Kidney (tissue), 14 donors: ENCODE measurements around the gene PLXNB1. TPM values are rescaled to one million over a fixed set of nuclear protein-coding genes. Genes with fewer than 3 reads are reported as not detected.

Experiments
- DNase-seq, 5 donors: peaks; one replicate each; pipeline ENCODE4 v3.0.0-alpha.2; 2013 to 2020
- FAIRE-seq: peaks from 2 replicates; lab custom pipeline; 2012; peaks lifted over from hg19 to GRCh38; lab: Jason Lieb, UNC
- H3K27ac ChIP-seq, 2 donors: one replicate each; pipeline ENCODE4 v1.7.0; 2013; ENCODE audit warnings: low read depth in 2 of 2, low read length in 2 of 2, inconsistent platforms in 1 of 2
- H3K27me3 ChIP-seq: one replicate; pipeline ENCODE4 v1.7.1; 2013; ENCODE audit warnings: low read length, inconsistent platforms; ENCODE audit not compliant: control insufficient read depth, insufficient read depth
- H3K36me3 ChIP-seq, 3 donors: one replicate each; pipeline versions ENCODE4 v1.7.0 to v1.7.1; 2013; ENCODE audit warnings: low read length in 3 of 3, control low read depth in 1 of 3, inconsistent platforms in 1 of 3; ENCODE audit not compliant: insufficient read depth in 3 of 3, control insufficient read depth in 2 of 3
- H3K4me1 ChIP-seq, 3 donors: one replicate each; pipeline versions ENCODE4 v1.7.0 to v1.7.1; 2013; ENCODE audit warnings: low read length in 3 of 3, inconsistent platforms in 1 of 3, low read depth in 1 of 3; ENCODE audit not compliant: control insufficient read depth in 2 of 3, insufficient read depth in 2 of 3
- H3K4me3 ChIP-seq, 3 donors: one replicate each; pipeline versions ENCODE4 v1.7.0 to v1.8.1; 2013; ENCODE audit warnings: low read length in 3 of 3, control low read depth in 1 of 3, inconsistent platforms in 1 of 3
- H3K9ac ChIP-seq, 3 donors: one replicate each; pipeline versions ENCODE4 v1.7.0 to v1.7.1; 2013; ENCODE audit warnings: low read length in 3 of 3, control low read depth in 1 of 3, inconsistent platforms in 1 of 3
- H3K9me3 ChIP-seq, 3 donors: one replicate each; pipeline versions ENCODE4 v1.7.0 to v1.7.1; 2013; ENCODE audit warnings: low read length in 3 of 3, control low read depth in 1 of 3, inconsistent platforms in 1 of 3; ENCODE audit not compliant: control insufficient read depth in 2 of 3, insufficient read depth in 1 of 3
- intact Hi-C: fragments of 100-400 bp; cut with DNase I; formaldehyde crosslinking; loops from one replicate; pipeline ENCODE4 v1.11.1; 2022
- polyA plus RNA-seq: library from polyadenylated mRNA; stranded (reverse); fragments of 350-450 nt; fragmentation: Illumina TruSeq; extraction: RNeasy Lipid Tissue Mini Kit (QIAGEN cat#74804); gene quantifications from one replicate; pipeline ENCODE4 v1.2.3, GENCODE V29; 2014; ENCODE audit warnings: low read depth, low replicate concordance; ENCODE audit not compliant: insufficient read depth
- total RNA-seq: library from RNA; stranded (reverse); fragmentation: NEBNext Ultra II Directional; extraction: Animal tissue kit (Norgen Biotek cat#: 25700); gene quantifications from one replicate; pipeline ENCODE4 v1.2.1, GENCODE V29; 2021
- TF ChIP-seq, protein P1 (sequence below): IDR thresholded peaks from 3 replicates; pipeline ENCODE4 v1.5.1; 2012; ENCODE audit warnings: mild to moderate bottlenecking, moderate library complexity, borderline replicate concordance; ENCODE audit not compliant: insufficient read depth; ENCODE audit errors: extremely low read depth
- donor health status: control.
- donor health status: control.
- donor health status: control.
- donor health status: control.
- donor health status: control.
- donor health status: DM: yes; HTN: yes; CAD: no.
- donor health status: Normal renal cell carcinoma (clear cell type).

The PLXNB1 gene
- total and polyA plus RNA-seq, 2 donors from 2014 or later, result 101 to 224 TPM

DNA sequence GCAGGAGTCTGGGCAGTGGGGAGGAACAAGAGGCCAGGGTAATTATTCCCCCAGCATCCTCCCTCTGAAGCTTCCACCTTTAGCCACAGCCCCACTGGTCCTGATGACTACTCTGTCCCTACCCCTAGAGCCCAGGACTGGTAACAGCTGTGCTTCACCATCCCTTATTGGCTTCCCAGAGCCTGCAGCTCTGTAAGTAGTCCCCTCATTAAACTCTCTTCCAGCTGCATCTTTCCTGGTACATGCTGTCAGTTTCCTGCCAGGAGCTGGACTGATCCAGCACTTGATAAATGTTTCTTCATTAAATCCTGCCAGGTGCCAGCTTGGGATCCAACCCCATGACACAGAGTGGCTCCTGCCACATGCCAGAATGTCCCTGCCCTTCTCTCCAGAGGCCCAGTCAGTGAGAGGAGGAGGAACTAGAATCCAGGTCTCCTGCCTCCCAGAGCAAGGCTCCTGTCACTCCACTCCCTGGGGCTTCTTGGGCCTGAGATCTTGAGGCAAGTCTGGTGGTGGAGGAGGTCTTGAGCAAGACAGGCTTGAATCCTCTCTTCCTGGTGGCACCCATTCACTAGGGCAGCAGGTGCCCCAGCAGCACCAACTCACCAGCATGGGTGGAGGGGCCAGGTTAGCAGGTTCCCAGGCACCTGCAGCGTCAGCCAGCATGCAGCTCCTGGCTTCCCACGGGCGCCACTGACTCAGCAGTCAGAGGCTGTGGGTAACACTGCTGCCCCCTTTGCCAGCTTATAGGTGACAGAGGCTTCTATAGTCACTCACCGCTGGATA is 30.3 kb downstream of the PLXNB1 start:
- TF ChIP-seq, protein P1, sequence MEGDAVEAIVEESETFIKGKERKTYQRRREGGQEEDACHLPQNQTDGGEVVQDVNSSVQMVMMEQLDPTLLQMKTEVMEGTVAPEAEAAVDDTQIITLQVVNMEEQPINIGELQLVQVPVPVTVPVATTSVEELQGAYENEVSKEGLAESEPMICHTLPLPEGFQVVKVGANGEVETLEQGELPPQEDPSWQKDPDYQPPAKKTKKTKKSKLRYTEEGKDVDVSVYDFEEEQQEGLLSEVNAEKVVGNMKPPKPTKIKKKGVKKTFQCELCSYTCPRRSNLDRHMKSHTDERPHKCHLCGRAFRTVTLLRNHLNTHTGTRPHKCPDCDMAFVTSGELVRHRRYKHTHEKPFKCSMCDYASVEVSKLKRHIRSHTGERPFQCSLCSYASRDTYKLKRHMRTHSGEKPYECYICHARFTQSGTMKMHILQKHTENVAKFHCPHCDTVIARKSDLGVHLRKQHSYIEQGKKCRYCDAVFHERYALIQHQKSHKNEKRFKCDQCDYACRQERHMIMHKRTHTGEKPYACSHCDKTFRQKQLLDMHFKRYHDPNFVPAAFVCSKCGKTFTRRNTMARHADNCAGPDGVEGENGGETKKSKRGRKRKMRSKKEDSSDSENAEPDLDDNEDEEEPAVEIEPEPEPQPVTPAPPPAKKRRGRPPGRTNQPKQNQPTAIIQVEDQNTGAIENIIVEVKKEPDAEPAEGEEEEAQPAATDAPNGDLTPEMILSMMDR, result no peak
- Histone ChIP-seq H3K27me3 (no peaks in the 10 kb centered on the region), H3K27ac (no peak overlapping the region), H3K36me3 (peaks cover 0 to 7% (median 6%) of the 10 kb centered on the region in 3 donors), H3K4me3 (no peak overlapping the region), H3K4me1 (peaks cover 0 to 5% (median 3%) of the 10 kb centered on the region in 3 donors), H3K9me3 (no peaks in the 10 kb centered on the region), H3K9ac (no peak overlapping the region)
- peak in 2 of 5 donors; percentile 31 to 39 for DNase-seq
- FAIRE-seq, result no peak
- intact Hi-C loops, result loop anchor here (5.0 kb wide), 1 partner anchor 38 kb away; no protein-coding TSS in a partner anchor

DNA sequence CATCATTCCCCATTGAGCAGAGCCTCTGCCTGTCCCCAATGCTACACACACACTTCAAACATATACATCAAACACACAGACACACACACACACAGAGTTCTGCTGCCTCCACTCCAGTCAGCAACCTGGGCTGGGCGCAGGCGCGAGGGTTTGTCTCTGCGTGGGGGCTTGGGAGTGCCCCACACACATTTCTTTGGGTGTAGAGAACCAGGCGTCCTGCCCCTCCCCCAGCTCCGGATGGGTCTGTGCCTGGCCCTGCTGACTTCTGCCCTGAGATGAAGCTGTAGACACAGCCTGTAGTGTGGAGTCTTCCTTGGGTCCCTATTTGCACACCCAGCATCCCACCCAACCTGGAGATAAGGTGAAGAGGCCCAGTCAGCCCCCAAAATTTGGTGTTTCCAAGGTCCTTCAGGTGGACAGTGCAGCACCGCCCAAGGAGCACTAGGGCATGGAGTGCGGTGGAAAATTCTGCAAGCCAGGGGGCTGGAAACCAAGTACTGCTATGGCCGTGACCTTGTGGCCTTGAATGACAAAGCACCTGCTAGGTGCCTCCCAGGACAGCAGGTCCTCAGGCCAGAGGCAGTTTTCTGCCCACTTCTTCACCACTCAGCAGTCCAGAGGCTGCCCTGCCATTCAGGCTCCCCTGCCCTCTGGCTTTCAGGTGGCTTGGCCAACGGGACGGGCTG is 31.0 kb downstream of the PLXNB1 start:
- Histone ChIP-seq H3K9ac (no peak overlapping the region), H3K4me3 (no peak overlapping the region), H3K9me3 (no peaks in the 10 kb centered on the region), H3K4me1 (peaks cover 0 to 5% (median 3%) of the 10 kb centered on the region in 3 donors), H3K27me3 (no peaks in the 10 kb centered on the region), H3K27ac (no peak overlapping the region), H3K36me3 (peaks cover 0 to 3% (median 0%) of the 10 kb centered on the region in 3 donors)
- FAIRE-seq (no peak), DNase-seq (peak in 2 of 5 donors; percentile 39 to 67)
- intact Hi-C loops, result no loop called here
- TF ChIP-seq, protein P1, result no peak

DNA sequence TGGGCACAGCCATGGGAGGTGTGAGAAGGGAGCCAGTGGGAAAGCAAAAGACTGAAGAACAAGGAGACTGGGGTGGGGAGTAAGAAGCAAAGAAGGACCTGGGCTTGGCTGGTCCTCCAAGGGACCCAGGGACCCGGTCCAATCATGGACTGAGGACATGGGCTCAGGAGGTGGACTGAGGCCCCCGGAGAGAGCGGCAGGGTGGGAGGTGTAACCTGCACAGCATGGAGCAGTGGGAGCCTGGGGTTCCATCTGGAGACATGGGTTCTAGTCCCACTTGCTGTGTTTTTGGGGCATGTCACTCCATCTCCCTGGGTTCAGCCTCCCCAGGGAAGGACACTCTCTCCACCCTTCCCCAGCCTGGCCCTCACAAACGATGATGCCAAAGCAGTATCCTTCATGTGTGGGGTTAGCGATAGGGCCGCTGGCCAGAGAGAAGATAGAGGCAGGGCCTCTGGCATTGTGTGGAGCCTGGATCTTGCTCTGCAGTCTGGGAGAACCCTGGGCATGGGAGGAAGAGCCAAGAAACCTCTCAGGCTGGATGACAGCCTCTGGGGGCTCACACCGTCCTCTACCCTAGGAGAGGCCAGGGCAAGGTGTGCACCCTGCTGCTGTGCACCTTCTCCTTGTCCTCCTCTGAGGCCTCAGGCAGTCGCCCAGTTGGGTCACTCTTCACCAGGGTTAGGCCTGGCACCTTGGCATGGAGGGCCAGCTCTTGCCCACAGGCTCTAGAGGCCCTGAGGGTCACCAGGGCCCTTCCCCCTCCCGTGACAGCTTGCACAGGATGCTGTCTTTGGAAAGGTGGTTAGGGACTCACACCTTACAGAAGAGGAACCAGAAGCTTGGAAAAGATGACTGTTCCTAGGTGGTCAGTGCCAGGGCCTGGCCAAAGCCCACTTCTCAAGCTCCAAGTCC is 31.9 kb downstream of the PLXNB1 start:
- TF ChIP-seq, protein P1, result no peak
- no peaks in the 10 kb centered on the region for H3K9me3 ChIP-seq
- intact Hi-C loops, result no loop called here
- no peak overlapping the region for H3K9ac ChIP-seq
- H3K36me3 ChIP-seq, result peaks cover 0 to 2% (median 0%) of the 10 kb centered on the region in 3 donors
- peak in 2 of 5 donors; percentile 26 to 50 for DNase-seq
- peaks cover 0 to 5% (median 3%) of the 10 kb centered on the region in 3 donors for H3K4me1 ChIP-seq
- no peaks in the 10 kb centered on the region for H3K27me3 ChIP-seq
- no peak overlapping the region for H3K4me3 ChIP-seq
- FAIRE-seq, result no peak
- no peak overlapping the region for H3K27ac ChIP-seq
